Stromal cell of bone marrow (primary cell): Measurements from ENCODE around the gene MAMDC4.
"Not testable (repeated sequence)": the region's sequence is repeated elsewhere in the genome, so short reads cannot be mapped to it uniquely, and the experiment has no call there.

Experiments used
- DNase-seq: peaks from one replicate; pipeline ENCODE4 v3.0.0-alpha.2; 2012; ENCODE audit warnings: low read depth

The MAMDC4 gene

GRCh38 chr9:136839229-136840139, 12.7 kb upstream of the MAMDC4 start:
- DNase-seq: no peak

- no peak for DNase-seq
Observed at GRCh38 chr9:136840140-136840876, 11.8 kb upstream of the MAMDC4 start.

- no peak for DNase-seq
Observed at GRCh38 chr9:136840877-136841645, 11.1 kb upstream of the MAMDC4 start.

GRCh38 chr9:136841646-136842379, 10.3 kb upstream of the MAMDC4 start:
- not testable (repeated sequence) for DNase-seq

- not testable (repeated sequence) for DNase-seq
Observed at GRCh38 chr9:136842380-136842948, 9.7 kb upstream of the MAMDC4 start, which contains the start of gene AJM1. TSS of gene AJM1 (plus strand) at chr9:136842478. CDS start at chr9:136844415, 1,937 bp downstream.

GRCh38 chr9:136843159-136843800, 8.9 kb upstream of the MAMDC4 start:
- not testable (repeated sequence) for DNase-seq

- not testable (repeated sequence) for DNase-seq
Observed at GRCh38 chr9:136843801-136844740, 8.1 kb upstream of the MAMDC4 start.

GRCh38 chr9:136844761-136845464, 7.2 kb upstream of the MAMDC4 start:
- no peak for DNase-seq

- no peak for DNase-seq
Observed at GRCh38 chr9:136845465-136846260, 6.5 kb upstream of the MAMDC4 start.

GRCh38 chr9:136846376-136847087, 5.6 kb upstream of the MAMDC4 start:
- no peak for DNase-seq

- DNase-seq: no peak
Observed at GRCh38 chr9:136847088-136847825, 4.9 kb upstream of the MAMDC4 start.

- peak; percentile 56 for DNase-seq
Observed at GRCh38 chr9:136847826-136848392, 4.2 kb upstream of the MAMDC4 start.

GRCh38 chr9:136848393-136849037, 3.6 kb upstream of the MAMDC4 start:
- DNase-seq: no peak

GRCh38 chr9:136849038-136849959, 2.8 kb upstream of the MAMDC4 start, which contains the start of gene PHPT1:
TSS of gene PHPT1 (plus strand) at chr9:136849409. CDS start at chr9:136849431, 22 bp downstream.
- peak; percentile 96 for DNase-seq
